NT2/D1 (cell line): ENCODE results near the gene ORM1.

Source experiments
- DNase-seq: peaks from one replicate; pipeline ENCODE4 v3.0.0-alpha.2; 2011; ENCODE audit warnings: low read depth, low spot score
- H3K27me3 ChIP-seq: 2 replicates; pipeline ENCODE4 v1.6.0; 2011; ENCODE audit warnings: mild to moderate bottlenecking; ENCODE audit not compliant: insufficient read length, insufficient read depth
- H3K36me3 ChIP-seq: 2 replicates; pipeline ENCODE4 v1.6.1; 2011; ENCODE audit warnings: mild to moderate bottlenecking, low read length, mixed read lengths; ENCODE audit not compliant: insufficient read depth, insufficient read length
- H3K4me1 ChIP-seq: 2 replicates; pipeline ENCODE4 v1.5.1; 2011; ENCODE audit not compliant: insufficient read depth, insufficient read length
- H3K4me3 ChIP-seq: 2 replicates; pipeline ENCODE4 v1.5.1; 2011; ENCODE audit warnings: low read depth; ENCODE audit not compliant: insufficient read length
- H3K9ac ChIP-seq: 2 replicates; pipeline ENCODE4 v1.6.0; 2011; ENCODE audit warnings: low read depth; ENCODE audit not compliant: insufficient read length
- H3K9me3 ChIP-seq: 2 replicates; pipeline ENCODE4 v1.5.1; 2011; ENCODE audit warnings: mild to moderate bottlenecking, low read length; ENCODE audit not compliant: insufficient read depth
- SUZ12 ChIP-seq: IDR thresholded peaks from 2 replicates; pipeline ENCODE4 v1.6.1; 2011; ENCODE audit not compliant: insufficient read length, insufficient read depth; ENCODE audit errors: extremely low read depth
- YY1 ChIP-seq: IDR thresholded peaks from 2 replicates; pipeline ENCODE4 v1.6.1; 2011; ENCODE audit not compliant: insufficient read length, insufficient read depth
- ZNF274 ChIP-seq: IDR thresholded peaks from 2 replicates; pipeline ENCODE4 v1.6.1; 2011; ENCODE audit warnings: mild to moderate bottlenecking, low read depth, low read length

ORM1 gene

DNA sequence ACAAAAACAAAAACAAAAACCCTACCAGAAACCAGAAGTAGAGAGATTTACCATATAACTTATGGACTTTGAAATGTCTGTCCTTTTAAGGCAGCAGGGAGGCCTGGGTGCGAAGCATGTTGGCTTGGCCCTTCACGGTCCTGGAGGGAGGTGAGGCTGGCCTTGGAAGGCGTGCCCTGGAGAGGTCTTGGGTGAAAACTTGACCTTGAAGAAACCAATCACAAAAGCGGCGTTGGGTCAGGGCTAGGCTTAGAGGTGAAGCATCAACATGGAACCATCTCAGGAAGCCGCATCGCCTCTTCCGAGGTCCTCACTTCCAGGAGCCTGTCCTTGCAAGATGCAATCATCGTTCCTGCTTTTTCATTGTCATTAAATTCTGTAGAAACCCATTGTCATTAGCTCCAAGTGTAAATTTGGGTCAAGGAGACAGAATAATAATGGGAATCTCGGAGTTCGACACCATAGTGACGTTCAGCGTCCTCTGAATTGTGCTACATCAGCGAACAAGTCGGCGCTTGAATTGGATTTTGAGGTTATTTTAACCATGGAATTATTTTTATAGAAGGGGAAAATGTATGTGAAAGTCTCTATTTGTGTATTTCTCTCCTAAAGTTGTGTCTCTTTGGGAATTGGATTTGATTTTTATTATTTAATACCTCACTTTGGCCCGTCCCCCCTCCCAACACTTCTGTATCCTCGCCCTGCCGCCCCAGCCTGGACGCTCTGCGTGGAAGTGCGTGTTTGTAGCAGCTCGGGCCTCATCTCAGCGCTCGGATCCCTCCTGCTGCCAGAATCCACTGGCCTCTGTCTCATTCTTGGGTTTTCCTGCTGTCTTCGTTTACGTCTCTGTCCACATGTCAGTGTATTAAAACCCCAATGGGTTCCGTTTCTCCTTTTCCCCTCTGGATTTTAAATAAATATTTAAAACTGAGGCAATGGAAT is 11.1 kb upstream of the ORM1 start:
- H3K27me3 ChIP-seq = no peaks in the 10 kb centered on the region
- H3K36me3 ChIP-seq = peaks cover 50% of the 10 kb centered on the region
- H3K9me3 ChIP-seq = no peaks in the 10 kb centered on the region
- no peak overlapping the region for H3K9ac ChIP-seq
- TF ChIP-seq SUZ12 = no peak
- no peak for TF ChIP-seq ZNF274
- no peak for TF ChIP-seq YY1
- peaks cover 2% of the 10 kb centered on the region for H3K4me1 ChIP-seq
- DNase-seq = no peak
- H3K4me3 ChIP-seq = no peak overlapping the region

DNA sequence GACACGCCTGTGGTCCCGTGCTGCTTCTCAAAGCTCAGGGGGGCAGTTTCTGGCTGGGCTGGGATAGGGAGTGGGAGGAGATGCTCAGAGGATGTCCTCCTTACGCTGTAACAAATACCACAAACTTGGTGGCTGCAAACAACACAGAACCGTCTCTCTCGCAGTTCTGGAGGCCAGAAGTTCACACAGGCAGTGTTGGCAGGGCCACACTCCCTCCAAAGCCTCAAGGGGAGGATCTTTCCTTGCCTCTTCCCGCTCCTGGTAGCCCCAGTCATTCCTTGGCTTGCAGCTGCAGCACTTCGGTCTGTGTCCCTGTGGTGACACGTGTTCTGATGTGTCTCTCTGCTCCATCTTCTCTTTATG is 10.4 kb upstream of the ORM1 start:
- H3K4me1 ChIP-seq = peaks cover 3% of the 10 kb centered on the region
- no peak overlapping the region for H3K9ac ChIP-seq
- TF ChIP-seq SUZ12 = no peak
- no peak for TF ChIP-seq ZNF274
- TF ChIP-seq YY1 = no peak
- H3K4me3 ChIP-seq = no peak overlapping the region
- no peak for DNase-seq
- no peaks in the 10 kb centered on the region for H3K9me3 ChIP-seq
- H3K27me3 ChIP-seq = no peaks in the 10 kb centered on the region
- peaks cover 44% of the 10 kb centered on the region for H3K36me3 ChIP-seq

DNA sequence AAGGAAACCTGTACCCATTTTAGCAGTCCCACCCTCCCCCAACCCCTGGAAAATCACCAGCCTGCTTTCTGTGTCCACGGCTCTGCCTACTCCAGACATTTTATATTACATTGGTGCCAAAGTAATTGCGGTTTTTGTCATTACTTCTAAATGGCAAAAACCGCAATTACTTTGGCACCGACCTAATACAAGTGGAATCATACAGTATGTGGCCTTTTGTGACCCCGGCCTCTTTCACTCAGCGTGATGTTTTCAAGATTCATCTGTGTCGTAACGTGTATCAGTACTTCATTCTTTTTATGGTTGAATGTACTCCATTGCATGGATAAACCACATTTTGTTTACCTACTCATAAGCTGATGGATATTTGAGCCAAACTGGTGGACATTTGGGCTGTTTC is 9.7 kb upstream of the ORM1 start:
- H3K4me3 ChIP-seq = no peak overlapping the region
- DNase-seq = no peak
- no peaks in the 10 kb centered on the region for H3K27me3 ChIP-seq
- no peak overlapping the region for H3K9ac ChIP-seq
- peaks cover 37% of the 10 kb centered on the region for H3K36me3 ChIP-seq
- peaks cover 3% of the 10 kb centered on the region for H3K4me1 ChIP-seq
- TF ChIP-seq YY1 = no peak
- TF ChIP-seq ZNF274 = no peak
- no peak for TF ChIP-seq SUZ12
- no peaks in the 10 kb centered on the region for H3K9me3 ChIP-seq

DNA sequence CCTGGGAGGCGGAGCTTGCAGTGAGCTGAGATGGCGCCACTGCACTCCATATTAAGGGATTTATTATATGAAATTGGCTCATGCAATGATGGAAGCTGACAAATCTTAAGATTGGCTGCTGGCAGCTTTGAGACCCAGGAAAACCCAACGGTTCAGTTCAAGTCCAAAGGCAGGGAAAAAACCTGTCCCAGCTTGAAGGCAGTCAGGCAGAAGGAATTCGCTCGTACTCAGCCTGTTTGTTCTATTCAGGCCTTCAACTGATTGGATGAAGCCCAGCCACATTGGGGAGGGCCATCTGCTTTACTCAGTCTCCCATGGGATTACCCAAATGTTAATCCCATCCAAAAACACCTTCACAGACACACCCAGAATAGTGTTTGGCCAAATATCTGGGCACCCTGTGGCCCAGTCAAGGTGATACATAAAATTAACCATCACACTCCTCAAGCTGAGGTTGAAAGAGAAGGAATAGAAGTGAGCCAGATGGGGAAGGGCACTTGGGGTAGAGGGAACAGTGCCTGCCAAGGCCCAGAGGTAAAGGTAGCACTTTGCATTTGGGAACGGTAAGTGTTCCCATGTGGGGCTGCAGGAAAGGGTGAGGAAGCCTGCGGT is 8.5 kb upstream of the ORM1 start:
- peaks cover 25% of the 10 kb centered on the region for H3K36me3 ChIP-seq
- H3K9ac ChIP-seq = no peak overlapping the region
- H3K4me3 ChIP-seq = no peak overlapping the region
- TF ChIP-seq YY1 (no peak), SUZ12 (no peak), ZNF274 (no peak)
- no peaks in the 10 kb centered on the region for H3K9me3 ChIP-seq
- DNase-seq = no peak
- no peaks in the 10 kb centered on the region for H3K27me3 ChIP-seq
- H3K4me1 ChIP-seq = peaks cover 3% of the 10 kb centered on the region

DNA sequence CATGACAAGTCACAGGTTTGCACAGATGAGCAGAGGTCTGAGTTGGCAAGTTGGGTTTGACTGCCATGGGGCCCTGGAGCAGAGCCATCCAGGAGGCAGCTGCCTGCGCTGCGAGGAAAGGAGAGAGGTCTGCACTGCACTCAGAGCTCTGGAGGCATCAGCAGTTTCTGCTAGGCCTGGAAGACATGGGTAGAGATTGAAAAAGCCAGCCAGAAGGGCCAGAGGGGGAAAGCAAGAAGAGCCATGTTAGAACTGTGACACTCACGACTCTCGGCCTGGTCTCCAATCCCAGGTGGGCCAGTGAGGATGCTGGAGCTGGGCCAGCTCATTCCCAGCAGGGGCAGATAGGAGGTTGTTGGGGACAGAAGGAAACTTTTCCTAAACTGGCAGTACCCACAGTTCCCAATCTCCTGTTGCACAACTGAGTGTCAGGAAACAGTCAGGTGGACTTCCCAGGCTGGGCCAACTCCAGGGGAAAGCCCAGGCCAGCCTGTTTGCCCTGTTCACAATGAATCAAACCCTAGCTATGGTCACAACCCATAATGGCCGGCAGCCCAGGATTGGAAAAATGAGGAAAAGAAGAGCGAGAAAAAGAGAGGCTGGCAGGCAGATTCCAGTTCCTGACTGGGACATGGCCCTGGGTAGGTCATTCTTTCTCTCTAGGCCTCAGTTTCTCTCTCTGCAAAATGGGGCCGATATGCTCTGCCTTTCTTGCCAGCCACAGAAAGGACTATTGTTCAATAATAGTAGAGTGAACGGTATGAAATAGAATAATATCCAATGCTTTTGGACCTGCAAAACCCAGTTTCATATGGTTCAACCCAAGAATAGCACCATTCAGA is 7.8 kb upstream of the ORM1 start:
- H3K4me1 ChIP-seq = peaks cover 3% of the 10 kb centered on the region
- H3K4me3 ChIP-seq = no peak overlapping the region
- no peak overlapping the region for H3K9ac ChIP-seq
- no peak for DNase-seq
- peaks cover 21% of the 10 kb centered on the region for H3K36me3 ChIP-seq
- no peak for TF ChIP-seq SUZ12
- TF ChIP-seq YY1 = no peak
- no peak for TF ChIP-seq ZNF274
- H3K27me3 ChIP-seq = no peaks in the 10 kb centered on the region
- H3K9me3 ChIP-seq = no peaks in the 10 kb centered on the region

DNA sequence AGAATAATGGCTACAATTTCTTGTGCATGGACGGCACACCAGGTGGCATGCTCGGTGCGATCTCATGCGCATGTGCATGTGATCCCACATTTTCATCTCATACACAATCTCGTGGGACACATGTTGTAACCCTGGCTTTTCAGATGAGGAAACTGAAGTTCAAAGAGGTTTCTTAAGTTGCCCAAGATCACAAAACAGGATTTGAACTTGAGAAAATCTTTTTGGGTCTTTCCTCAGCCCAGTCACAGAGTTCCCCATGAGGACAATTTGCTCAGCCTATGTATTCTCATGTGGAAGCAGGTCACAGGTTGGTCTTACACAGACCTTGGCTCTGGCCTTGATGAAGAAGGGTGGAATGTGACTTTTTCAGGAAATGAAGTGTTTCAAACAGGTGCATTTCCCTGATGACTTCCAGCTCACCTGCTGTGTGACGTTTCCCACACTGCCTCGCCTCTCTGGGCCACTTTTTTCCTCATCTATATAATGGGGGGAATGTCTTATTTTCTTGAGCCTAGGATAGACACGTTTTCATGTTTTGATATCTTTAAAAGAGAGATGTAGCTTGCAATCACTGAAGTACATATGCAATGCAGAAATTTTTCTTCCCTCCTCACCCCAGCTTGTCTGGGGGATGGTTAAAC is 7.1 kb upstream of the ORM1 start:
- peaks cover 3% of the 10 kb centered on the region for H3K4me1 ChIP-seq
- DNase-seq = no peak
- TF ChIP-seq ZNF274 = no peak

More for the DNA sequence above, 7.1 kb upstream of the ORM1 start:
- H3K27me3 ChIP-seq = no peaks in the 10 kb centered on the region
- peaks cover 13% of the 10 kb centered on the region for H3K36me3 ChIP-seq
- H3K9ac ChIP-seq = no peak overlapping the region
- H3K4me3 ChIP-seq = no peak overlapping the region
- no peaks in the 10 kb centered on the region for H3K9me3 ChIP-seq
